Neutrophil (primary cell): ENCODE results near the gene NTM.

ENCODE experiments used
- H3K27ac ChIP-seq: fragments of 200-600 bp; sonication (generic); 2 replicates; pipeline ENCODE4 v1.5.1; 2016; ENCODE audit warnings: mild to moderate bottlenecking, moderate library complexity
- H3K27me3 ChIP-seq: fragments of 200-600 bp; sonication (generic); 2 replicates; pipeline ENCODE4 v1.6.0; 2016; ENCODE audit warnings: mild to moderate bottlenecking
- H3K36me3 ChIP-seq: fragments of 200-600 bp; sonication (generic); 2 replicates; pipeline ENCODE4 v1.5.1; 2017
- H3K4me1 ChIP-seq, 2 experiments: fragments of 200-600 bp in 1 of 2; sonication (generic) in 1 of 2; 1 replicate in 1 of 2; 2 replicates in 1 of 2; pipeline versions ENCODE4 v1.5.1 to v1.6.1; 2013 to 2016; ENCODE audit warnings: low read depth in 1 of 2, low read length in 1 of 2, mild to moderate bottlenecking in 1 of 2, moderate library complexity in 1 of 2; ENCODE audit not compliant: control insufficient read depth in 1 of 2, insufficient read depth in 1 of 2
- H3K4me3 ChIP-seq, 2 experiments: fragments of 200-600 bp in 1 of 2; sonication (generic) in 1 of 2; 1 replicate in 1 of 2; 2 replicates in 1 of 2; pipeline ENCODE4 v1.5.1; 2013 to 2016; ENCODE audit warnings: low read depth in 1 of 2, low read length in 1 of 2, mild to moderate bottlenecking in 1 of 2, moderate library complexity in 1 of 2
- H3K9me3 ChIP-seq: fragments of 200-600 bp; sonication (generic); 2 replicates; pipeline ENCODE4 v1.5.1; 2016
- CTCF ChIP-seq: fragments of 200-600 bp; sonication (generic); IDR thresholded peaks from 2 replicates; pipeline ENCODE4 v1.5.1; 2016; ENCODE audit warnings: antibody characterized with exemption

The NTM gene

GRCh38 chr11:132075447-132075846 lies 705.0 kb downstream of the NTM start:
- TF ChIP-seq CTCF = no peak
- no peak overlapping the region for H3K27ac ChIP-seq
- no peak overlapping the region for H3K4me3 ChIP-seq
- H3K36me3 ChIP-seq = no peaks in the 10 kb centered on the region
- no peaks in the 10 kb centered on the region for H3K4me1 ChIP-seq
- no peaks in the 10 kb centered on the region for H3K9me3 ChIP-seq
- no peaks in the 10 kb centered on the region for H3K27me3 ChIP-seq

- no peaks in the 10 kb centered on the region for H3K4me1 ChIP-seq
- H3K4me3 ChIP-seq = no peak overlapping the region
- H3K36me3 ChIP-seq = no peaks in the 10 kb centered on the region
- no peaks in the 10 kb centered on the region for H3K27me3 ChIP-seq
- no peaks in the 10 kb centered on the region for H3K9me3 ChIP-seq
- H3K27ac ChIP-seq = no peak overlapping the region
- TF ChIP-seq CTCF = no peak
Measured at GRCh38 chr11:132077416-132077815, 707.0 kb downstream of the NTM start.

- Histone ChIP-seq H3K36me3 (no peaks in the 10 kb centered on the region), H3K27ac (no peak overlapping the region), H3K27me3 (no peaks in the 10 kb centered on the region), H3K4me3 (no peak overlapping the region), H3K4me1 (no peaks in the 10 kb centered on the region), H3K9me3 (no peaks in the 10 kb centered on the region)
- no peak for TF ChIP-seq CTCF
Measured at GRCh38 chr11:132078264-132079076, 708.1 kb downstream of the NTM start.

- H3K27me3 ChIP-seq = no peaks in the 10 kb centered on the region
- H3K4me3 ChIP-seq = no peak overlapping the region
- H3K36me3 ChIP-seq = no peaks in the 10 kb centered on the region
- H3K9me3 ChIP-seq = no peaks in the 10 kb centered on the region
- no peaks in the 10 kb centered on the region for H3K4me1 ChIP-seq
- no peak for TF ChIP-seq CTCF
- no peak overlapping the region for H3K27ac ChIP-seq
Measured at GRCh38 chr11:132080127-132080526, 709.7 kb downstream of the NTM start.

- Histone ChIP-seq H3K9me3 (no peaks in the 10 kb centered on the region), H3K4me1 (no peaks in the 10 kb centered on the region), H3K27me3 (no peaks in the 10 kb centered on the region), H3K4me3 (no peak overlapping the region), H3K36me3 (no peaks in the 10 kb centered on the region), H3K27ac (no peak overlapping the region)
- no peak for TF ChIP-seq CTCF
Measured at GRCh38 chr11:132082566-132082965, 712.2 kb downstream of the NTM start.
